GM18907 (cell line): Measurements from ENCODE around the gene PGM2L1.
"Not testable (repeated sequence)": the region's sequence is repeated elsewhere in the genome, so short reads cannot be mapped to it uniquely, and the experiment has no call there.

Experiments
- ATAC-seq: cut with Tn5 transposase; IDR thresholded peaks from one replicate; pipeline ENCODE4 v1.9.1; 2021; ENCODE audit warnings: mild to moderate bottlenecking, moderate library complexity; ENCODE audit not compliant: unreplicated experiment

Gene PGM2L1

DNA sequence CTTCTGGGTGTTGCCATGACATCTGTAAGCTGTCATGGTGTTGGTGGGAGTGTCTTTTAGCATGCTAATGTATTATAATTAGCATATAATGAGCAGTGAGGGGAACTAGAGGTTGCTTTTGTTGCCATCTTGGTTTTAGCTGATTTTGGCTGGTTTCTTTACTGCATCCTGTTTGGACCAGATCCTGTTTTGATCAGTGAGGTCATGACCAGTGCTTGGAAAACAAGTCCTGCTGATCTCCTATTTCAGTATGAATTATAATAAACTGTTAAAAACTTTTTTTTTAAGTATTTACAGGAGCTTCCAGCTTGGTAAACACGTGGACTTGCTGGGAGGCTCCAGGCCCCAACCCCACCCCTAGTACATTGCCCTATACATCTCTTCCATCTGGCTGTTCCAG is 56.3 kb downstream of the PGM2L1 start:
- no peak for ATAC-seq

DNA sequence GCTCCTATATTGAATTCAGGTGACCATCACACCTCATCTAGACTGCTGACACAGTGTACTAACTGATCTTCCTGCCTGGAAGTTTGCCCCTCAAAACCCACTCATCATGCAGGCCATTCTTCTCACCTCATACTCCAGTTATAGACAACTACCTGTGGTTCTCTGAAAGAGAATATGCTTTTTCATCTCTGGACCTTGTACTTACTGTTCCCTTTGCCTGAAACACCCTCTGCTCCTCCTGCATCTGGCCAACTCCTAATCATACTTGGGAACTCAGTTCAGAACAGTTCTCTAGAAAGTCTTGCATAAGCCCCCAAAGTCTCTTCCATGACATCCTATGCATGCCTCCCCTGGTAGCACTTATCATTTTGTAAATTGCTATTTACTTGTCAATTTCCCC is 58.6 kb downstream of the PGM2L1 start:
- no peak for ATAC-seq

GRCh38 chr11:74338963-74339362 is 59.3 kb downstream of the PGM2L1 start:
- no peak for ATAC-seq

DNA sequence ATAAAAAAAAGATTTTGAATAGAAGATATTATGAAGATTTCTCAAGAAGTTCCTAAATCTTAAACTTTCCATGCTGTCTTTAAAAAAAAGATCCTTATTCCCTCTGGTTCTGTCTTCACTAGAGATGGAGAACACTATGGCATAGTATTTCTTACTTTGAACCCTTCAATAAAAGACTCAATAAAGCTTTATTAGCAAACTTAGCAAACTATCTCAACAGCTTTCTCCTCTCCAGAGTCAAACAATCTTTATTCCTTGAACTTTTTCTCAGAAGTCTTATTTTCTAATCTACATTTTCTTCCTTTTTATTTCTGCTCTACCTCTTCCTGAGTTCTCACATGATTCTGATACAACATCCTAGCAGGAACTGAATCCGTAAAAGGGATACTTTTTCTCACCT is 65.0 kb downstream of the PGM2L1 start:
- no peak for ATAC-seq

DNA sequence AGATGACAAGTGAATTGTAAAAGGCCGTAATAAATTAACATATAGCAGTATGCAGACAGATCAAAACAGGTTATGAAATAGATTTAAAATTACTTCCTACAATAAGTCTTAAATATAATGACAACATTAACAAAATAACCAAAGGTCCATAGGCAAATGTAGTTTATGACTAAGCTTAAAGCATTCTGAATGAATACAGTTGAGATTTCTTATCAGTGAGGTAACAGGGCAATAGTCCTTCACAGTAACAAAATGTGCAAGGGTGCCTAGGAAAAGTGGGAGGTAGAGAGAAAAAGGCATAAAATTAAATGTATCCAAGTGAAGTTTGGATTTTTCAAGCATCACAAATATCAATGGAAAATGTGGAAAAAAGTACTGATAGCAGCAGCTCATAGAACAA is 65.9 kb downstream of the PGM2L1 start:
- ATAC-seq, result no peak

DNA sequence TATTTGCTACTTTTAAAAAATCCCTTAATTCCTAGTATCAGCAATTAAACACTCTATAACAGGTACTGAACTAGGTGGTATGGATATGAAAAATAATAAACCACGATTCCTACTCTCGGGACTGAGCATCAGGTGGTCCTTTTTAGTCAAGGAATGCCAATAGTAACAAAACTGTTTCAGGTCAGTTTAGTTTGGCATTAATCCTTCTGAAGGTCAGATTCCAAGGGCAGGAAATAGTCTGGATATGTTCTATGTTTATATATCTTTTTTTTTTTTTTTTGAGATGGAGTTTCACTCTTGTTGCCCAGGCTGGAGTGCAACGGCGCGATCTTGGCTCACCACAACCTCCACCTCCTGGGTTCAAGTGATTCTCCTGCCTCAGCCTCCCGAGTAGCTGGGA is 67.2 kb downstream of the PGM2L1 start:
- ATAC-seq, result not testable (repeated sequence)

DNA sequence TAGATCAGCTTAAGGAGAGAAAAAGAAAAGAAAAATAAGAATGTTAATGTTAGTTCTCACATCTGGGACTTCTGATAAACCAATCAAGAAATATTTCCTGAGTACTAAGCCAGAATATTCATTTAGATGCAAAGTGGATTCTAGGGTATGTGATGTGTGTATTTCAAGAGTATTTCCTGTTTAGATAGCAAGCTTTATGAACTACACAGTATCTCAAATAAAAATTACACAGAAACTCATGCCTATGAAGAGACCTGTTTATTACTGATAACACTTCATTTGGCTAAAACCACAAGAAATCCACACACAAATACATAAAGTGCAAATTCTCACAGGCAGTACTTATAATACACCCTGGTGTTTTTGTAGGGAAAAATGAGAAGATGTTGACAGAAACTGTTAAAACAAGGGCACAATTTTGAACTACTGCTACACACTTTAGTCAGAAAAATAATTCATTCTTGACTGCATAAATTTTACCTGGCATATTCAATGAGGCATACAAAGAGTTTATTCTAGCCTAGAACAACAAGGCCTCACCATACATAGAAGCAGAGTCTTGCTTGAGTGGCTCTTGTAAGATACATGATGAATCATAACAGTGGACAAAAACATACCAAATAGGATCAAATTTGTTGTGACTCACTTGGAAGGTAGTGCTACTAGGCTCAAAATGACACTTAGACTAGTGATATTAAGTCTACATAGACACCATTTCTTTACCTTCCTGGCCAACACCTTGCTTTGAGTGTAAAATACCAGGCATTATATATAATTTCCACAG is 68.0 kb downstream of the PGM2L1 start:
- no peak for ATAC-seq

- ATAC-seq, result no peak
Measured at GRCh38 chr11:74327076-74327475, 71.2 kb downstream of the PGM2L1 start.

GRCh38 chr11:74326665-74327064 is 71.6 kb downstream of the PGM2L1 start:
- no peak for ATAC-seq

DNA sequence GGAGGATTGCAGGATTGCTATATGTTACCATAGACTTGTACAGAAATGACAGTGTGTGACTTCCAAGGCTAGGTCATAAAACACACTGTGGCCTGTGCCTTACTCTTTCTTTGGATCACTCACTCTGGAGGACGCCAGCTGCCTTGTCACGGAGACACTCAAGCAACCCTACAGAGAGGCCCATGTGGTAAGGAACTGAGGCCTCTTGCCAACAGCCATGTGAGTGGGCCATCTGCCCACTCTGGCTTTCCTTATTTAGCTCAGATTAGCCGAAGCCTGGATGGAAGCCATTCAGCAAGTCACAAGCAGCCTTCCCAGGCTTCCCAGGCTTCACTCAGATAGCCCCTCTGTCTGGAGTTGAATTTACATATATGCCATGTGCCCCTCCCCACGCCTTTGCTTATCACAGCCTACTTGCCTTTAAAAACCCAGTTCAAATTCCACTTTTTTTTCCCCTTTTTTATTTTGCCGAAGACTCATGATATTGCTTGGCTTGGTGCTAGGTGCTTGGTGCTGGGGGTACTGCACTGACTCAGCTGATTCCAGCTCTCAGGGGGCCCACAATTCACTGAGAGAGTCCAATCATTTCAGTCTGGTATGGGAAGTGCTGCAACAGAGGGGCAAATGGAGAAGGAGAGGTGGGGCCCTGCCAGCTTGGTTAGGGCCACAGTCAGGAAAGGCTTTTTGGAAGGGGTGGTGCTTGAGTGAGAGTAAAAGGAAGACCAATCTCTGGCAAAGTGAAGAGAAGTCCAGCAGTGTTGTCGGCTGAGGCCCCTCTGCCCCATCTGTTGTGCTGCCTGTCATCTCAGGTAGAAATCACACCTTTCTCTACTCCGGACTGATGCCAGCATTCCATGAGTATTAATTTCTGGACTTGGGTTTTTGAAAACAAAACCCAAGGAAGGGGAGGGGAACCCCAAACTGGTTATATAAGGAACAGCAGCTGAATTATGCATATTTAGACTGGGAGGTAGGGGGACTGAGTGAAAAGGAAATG is 72.3 kb downstream of the PGM2L1 start:
- ATAC-seq, result no peak

DNA sequence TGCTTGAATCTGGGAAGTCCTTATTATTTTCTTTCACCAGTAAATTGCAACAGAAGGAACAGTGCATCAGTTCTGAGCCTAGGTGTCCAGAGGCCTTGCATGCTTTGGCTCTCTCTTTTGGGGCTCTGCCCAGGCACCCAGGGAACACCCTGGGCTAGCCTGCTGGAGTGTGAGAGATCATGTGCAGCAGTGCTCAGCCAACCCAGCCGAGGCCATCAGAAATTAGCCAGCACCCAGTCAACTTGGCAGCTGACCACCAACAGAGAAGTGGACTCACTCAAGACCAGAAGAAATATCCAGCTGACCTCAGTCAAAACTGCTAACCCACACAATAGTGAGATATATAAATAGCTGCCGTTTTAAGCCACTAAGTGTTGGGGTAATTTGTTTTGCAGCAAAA is 75.6 kb downstream of the PGM2L1 start:
- no peak for ATAC-seq

GRCh38 chr11:74321487-74322188 is 76.6 kb downstream of the PGM2L1 start:
- no peak for ATAC-seq

GRCh38 chr11:74320538-74320937 is 77.7 kb downstream of the PGM2L1 start:
- no peak for ATAC-seq

DNA sequence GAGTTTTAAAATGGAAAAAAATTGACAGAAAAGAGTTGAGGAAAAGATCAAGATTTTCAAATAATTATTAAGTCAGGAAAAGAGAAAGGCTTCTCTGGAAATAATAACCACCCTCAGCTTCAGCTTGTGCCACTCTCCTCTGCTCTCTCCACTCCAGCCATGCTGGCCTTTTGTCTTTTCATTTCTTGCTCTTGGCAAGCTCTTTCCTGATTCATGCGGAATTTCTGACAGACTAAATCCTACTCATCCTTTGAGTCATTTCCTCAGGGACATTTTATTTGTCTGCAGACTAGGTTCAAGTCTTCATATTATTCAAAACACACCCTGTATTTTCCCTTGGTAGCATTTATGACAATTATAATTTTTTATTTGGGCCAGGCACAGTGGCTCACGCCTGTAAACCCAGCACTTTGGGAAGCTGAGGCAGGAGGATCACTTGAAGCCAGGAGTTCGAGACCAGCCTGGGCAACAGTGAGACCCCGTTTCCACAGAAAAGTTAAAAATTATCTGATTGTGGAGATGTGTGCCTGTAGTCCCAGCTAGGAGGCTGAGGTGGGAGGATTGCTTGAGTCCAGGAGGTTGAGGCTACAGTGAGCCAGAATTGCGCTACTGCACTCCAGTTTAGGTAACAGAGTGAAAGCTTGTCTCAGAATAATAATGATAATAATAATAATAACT is 79.0 kb downstream of the PGM2L1 start:
- no peak for ATAC-seq

DNA sequence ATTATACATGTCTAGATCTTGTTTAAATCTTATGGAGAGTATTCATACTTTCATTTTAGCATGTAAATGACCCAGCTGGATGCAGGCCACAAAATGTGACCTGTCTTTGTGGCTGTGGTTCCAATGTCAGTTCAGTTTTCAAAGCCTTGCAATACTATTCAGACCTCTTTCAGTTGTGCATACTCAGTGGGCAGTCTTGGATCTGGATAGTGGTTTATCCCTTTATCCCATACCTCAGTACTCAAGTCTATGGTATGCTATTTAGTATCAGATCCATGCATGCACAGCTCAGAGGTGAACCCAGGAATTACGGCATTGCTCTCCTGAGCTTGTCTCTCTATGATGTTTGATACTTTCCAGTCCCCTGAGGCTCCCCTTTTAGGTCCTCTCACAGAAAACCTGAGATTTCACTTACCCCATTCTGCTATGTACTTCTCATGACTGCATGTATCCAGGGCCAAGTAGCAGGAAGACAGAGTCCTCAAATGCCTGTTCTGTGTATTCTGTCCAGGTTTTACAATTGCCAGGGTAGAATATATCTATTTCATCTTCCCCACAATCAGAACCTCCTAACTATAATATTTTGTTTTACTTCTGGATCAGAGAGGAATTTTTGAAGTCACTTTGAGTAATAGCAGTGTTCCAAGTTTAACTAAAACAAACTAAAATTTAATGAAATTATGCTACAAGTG is 79.8 kb downstream of the PGM2L1 start:
- no peak for ATAC-seq

GRCh38 chr11:74316772-74317505 is 81.3 kb downstream of the PGM2L1 start:
- no peak for ATAC-seq

GRCh38 chr11:74312326-74312725 is 85.9 kb downstream of the PGM2L1 start:
- no peak for ATAC-seq

DNA sequence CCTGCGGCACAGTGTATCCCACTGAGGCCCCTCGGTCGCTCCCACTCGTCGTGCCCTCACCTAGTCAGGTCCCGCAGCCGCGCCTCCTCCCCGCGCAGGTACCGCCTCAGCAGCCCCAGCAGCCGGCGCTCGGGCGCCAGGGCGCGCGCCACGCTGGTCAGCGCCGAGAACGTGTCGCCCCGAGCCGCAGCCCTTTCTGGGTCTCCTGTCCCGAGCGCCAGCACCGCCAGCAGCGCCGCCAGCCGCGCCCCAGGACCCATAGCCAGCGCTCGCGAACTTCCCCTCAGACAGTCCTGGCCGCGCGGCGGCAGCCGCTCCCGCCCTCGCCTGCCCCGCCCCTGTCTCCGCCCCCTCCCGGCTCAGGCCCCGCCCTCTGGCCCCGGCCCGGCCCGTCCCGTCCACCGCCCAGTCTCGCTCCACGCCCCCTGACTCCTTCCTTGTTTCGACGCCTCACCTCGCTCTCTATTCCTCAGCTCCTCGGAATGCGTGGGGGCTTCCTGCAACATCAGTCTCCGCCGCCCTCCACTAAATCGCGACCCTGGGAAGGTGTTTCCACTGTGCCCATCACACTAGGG is 86.8 kb downstream of the PGM2L1 start, which contains the start of gene P4HA3:
Gene P4HA3, minus strand, starts transcription at position 289 of the 575 bp plus-strand sequence. Its CDS starts 29 bp downstream, at position 260.
- ATAC-seq, result no peak

DNA sequence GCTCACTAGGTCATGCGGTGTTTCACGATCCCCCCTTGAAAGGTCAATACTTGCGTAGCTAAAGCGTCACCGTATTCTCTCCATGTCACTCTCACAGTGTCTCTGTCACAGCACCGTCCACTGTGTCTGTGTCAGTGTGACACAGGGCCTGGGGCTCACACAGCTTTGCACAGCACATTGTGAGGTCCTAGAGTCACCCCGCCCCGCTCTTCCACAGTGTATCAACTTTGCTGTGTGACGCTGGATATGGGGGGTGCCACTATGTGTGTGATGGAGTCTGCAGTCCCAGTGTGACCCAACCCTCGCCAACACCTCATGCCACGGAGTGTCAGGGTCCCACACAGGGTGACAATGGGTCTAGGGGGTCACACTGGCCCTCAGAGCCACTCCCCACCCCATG is 87.4 kb downstream of the PGM2L1 start:
- no peak for ATAC-seq
